DMS79 treated with DMSO at 0.1 percent for 48 hours (cell line): ENCODE measurements around the gene APP.
A peak's percentile ranks its signal among the peaks of the same experiment; 100 is the strongest.
"Not testable (repeated sequence)": the region's sequence is repeated elsewhere in the genome, so short reads cannot be mapped to it uniquely, and the experiment has no call there.

Experiments used
- DNase-seq: peaks from one replicate; lab custom pipeline; 2025; lab: John Stamatoyannopoulos, UW

APP gene

DNA sequence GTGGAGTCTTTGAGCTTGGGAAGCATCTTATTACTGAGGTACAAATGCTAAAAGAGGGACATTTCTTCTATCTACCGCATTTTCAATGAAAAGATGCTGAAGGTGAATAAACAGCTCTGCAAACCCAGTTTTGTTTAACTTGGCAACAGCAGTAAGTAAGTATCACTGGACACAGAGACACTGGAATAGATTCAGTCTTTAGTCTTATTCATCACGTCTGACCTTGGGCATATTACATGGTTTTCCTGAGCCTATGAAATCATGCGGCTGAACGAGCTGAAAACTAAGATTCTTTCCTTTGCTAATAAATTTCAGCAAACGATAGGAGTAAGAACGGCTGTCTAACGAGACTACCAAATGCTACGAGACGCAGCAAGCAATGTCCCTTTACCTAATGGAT is 228.4 kb downstream of the APP start:
- no peak for DNase-seq

GRCh38 chr21:25939396-25939761 is 231.2 kb downstream of the APP start:
- peak; percentile 44 for DNase-seq

DNA sequence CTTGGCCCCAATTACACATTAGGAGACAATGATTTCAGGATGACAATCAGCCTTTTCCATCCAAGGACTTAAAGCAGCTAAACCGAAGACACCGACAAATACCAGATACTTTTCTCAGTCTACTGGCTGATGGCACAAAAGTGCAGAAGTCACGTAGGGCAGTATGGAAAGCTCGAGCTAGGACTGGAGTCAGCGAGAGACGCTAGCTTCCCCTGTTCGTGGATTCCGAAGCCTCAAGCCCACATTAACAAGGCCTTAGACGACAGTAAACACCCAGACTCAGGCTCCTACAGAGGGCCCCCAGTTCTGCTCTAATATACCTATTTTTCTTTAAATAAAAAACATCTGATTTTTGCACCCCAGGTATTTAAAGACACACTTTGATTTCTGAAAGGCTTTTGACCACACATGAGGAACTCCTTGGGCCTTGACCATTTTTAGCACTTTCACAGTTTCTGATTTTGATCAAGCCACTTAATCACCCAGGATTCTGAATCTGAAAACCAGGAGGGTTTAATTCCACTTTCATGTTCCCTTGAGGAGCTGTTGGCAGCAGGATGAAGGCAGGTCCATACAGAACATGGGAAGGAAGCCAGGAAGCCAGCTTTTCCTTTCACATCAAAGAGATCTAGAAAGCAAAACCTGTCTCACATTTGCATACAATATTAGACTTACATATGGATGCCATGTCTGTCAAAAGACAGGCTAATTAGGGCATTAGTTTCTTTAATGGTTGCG is 231.7 kb downstream of the APP start:
- peak; percentile 68 for DNase-seq

- DNase-seq: no peak
Observed at GRCh38 chr21:25936776-25937175, 233.8 kb downstream of the APP start.

GRCh38 chr21:25934771-25935224 is 235.8 kb downstream of the APP start:
- DNase-seq: no peak

DNA sequence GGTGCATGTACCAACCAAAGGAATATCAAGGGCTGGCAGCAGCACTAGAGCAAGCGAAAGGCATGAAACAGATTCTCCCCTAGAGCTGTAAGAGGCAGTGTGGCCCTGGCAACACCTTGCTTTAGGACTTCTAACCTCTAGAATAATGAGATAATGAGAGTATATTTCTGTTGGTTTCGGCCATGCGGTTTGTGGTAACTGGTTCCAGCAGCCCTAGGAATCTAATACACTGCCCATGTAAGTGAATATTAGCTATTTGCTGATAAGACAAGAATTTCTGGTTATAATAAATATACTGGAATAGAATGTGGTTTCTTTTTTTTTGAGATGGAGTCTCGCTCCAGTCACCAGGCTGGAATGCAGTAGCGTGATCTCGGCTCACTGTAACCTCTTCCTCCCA is 236.4 kb downstream of the APP start:
- DNase-seq: no peak

GRCh38 chr21:25931765-25932164 is 238.8 kb downstream of the APP start:
- DNase-seq: no peak

GRCh38 chr21:25929856-25930520 is 240.6 kb downstream of the APP start:
- no peak for DNase-seq

- DNase-seq: no peak
Observed at GRCh38 chr21:25927195-25927880, 243.2 kb downstream of the APP start.

DNA sequence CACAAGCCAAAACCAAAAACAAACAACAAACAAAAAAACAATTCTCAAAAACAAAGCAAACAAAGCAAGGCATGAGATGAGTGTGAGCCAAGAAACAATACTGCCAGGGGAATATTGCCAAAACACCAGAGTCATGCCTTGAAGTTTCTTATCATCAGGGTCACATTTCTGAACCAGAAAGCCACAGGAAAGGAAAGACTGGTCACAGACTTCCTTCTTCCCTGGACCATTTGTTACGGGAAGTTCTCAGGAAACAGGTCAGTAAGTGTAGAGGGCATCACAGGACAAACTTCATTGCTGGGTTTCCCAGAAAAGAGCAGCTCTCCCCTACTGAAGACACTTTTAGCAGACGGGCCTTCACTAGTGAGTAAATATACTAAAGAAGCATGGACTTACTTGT is 244.6 kb downstream of the APP start:
- DNase-seq: no peak

- no peak for DNase-seq
Observed at GRCh38 chr21:25925064-25925800, 245.3 kb downstream of the APP start.

GRCh38 chr21:25918152-25918551 is 252.4 kb downstream of the APP start:
- DNase-seq: not testable (repeated sequence)

DNA sequence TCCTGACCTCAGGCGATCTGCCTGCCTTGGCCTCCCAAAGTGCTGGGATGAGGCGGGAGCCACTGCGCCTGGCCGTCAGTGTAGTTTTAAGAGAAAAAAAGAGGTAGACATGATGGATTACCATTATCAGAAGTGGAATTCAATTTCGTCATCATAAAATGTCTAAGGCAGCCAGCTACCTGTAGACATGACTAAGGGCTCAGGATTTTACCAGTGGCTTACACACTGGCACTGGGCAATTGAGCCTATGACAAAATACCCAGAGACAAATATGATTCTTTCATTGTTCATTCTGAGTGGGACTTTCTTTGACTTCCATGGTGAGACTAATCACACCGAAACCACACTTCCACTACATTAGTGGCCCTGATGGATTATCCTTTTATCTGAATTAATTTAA is 254.3 kb downstream of the APP start:
- DNase-seq: no peak

GRCh38 chr21:25913479-25913878 is 257.1 kb downstream of the APP start:
- DNase-seq: no peak

- DNase-seq: no peak
Observed at GRCh38 chr21:25912402-25912746, 258.2 kb downstream of the APP start.

DNA sequence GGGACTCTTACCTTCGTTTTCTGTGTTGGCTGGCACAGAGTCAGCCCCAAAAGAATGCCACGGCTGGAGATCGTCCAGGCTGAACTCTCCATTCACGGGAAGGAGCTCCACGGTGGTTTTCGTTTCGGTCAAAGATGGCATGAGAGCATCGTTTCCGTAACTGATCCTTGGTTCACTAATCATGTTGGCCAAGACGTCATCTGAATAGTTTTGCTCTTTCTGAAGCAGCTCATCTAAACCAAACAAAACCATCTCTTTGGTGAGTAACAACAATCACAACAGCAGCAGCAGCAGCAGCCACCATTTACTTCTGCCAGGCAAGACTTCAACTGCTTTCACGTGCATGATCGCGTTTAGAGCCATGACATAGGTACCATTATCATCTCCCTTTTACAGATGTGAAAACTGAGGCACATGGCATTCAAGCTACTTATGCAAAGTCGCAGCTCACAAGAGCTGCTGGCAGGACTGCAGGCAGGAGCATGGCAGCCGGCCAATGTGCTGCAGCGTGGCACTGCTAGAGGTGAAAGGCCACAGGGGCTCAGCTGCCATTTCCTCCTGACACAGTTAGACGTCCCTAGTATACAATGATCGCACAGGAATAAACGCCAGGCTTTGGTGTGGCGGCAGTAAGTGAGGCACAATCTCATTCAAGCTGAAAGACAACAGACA is 258.7 kb downstream of the APP start:
- no peak for DNase-seq

DNA sequence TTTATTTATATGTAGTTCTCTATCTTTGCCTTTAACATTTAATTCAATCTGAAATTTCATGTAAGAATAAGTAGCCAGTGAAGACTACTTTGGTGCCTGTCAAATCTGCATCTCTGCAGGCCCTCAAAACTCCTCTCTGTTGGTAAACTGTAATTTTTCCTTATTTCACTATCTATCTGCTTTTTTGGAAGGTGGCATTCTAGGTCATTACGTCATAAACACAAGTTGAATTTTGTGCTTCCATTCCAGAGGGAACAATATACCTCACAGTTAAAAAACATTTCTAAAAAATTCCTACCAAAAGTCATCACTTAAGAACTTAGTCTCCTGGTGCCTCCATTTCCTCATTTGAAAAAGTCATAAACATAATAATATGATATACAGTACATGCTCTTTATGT is 259.8 kb downstream of the APP start:
- no peak for DNase-seq

DNA sequence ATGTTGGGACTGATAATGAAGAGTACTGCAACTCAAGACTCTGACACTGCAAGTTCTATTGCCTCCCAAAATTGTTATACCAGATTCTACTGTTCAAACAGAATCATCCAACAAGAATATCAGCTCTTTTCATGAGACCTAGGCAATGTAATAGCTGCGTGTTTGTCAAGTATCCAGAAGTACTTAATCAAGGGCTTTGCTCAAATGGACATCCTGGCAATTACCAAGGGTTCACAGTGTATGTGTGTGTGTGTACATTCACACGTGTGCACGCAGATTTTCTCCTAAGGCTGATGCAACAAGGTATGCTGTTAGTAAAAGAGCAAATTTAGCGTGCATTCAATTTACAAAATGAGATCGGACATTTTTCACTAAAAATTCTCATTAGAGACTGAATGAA is 261.2 kb downstream of the APP start:
- no peak for DNase-seq

GRCh38 chr21:25908495-25908894 is 262.1 kb downstream of the APP start:
- no peak for DNase-seq

DNA sequence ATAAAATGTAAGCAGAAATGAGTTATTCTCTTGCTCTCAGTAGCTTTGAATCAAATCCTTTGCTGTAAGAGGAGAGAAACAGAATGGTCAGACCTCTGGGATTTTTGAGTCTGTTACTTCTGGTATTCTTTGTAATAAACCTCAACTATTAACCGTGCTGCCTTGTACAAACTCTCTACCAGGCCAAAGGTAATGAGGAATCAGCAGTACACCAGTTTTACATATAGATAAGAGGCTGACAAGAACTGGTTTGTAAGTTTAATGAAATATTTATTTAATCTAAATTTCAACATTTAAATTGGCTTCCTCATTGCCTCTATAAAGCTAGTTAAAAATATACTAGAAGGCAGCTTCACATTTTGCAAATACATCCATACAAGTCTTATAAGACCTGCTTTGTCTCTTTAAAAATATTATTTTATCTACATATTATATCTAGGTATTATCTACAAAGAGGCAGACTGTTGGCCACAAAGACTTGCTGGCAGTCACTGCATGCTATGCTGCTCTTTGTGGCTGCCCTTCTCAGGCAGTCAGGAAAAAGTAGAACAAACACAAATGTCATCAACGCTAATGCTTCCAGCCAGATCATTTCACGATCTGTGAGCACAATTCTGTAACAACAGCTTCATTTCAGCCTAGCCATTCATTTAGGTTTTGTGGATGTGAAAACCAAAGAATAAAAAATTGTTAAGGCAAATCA is 262.8 kb downstream of the APP start:
- no peak for DNase-seq

DNA sequence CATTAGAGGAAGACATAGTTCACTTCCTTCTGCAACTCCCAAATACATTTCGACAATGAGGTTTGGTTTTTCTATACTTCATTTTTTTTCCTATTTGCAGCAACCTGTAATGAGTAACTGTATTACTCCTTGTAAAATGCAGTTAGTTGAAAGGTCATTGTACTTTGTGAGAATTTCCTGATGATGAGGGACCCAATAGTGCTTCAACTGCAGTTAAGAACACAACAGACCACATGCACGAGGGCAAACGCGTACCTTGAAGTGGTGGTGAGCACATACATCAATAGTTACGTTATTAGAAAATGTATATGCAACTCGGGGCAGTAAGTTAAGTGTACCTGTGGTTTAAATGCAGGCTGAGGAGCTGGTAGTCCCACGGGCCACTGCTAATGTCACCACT is 264.0 kb downstream of the APP start:
- no peak for DNase-seq
